GM18498 (cell line): ENCODE results near the gene RNASE4.

ENCODE experiments used
- ATAC-seq: cut with Tn5 transposase; IDR thresholded peaks from one replicate; pipeline ENCODE4 v1.9.1; 2021; ENCODE audit warnings: mild to moderate bottlenecking, moderate library complexity; ENCODE audit not compliant: unreplicated experiment

Gene RNASE4

DNA sequence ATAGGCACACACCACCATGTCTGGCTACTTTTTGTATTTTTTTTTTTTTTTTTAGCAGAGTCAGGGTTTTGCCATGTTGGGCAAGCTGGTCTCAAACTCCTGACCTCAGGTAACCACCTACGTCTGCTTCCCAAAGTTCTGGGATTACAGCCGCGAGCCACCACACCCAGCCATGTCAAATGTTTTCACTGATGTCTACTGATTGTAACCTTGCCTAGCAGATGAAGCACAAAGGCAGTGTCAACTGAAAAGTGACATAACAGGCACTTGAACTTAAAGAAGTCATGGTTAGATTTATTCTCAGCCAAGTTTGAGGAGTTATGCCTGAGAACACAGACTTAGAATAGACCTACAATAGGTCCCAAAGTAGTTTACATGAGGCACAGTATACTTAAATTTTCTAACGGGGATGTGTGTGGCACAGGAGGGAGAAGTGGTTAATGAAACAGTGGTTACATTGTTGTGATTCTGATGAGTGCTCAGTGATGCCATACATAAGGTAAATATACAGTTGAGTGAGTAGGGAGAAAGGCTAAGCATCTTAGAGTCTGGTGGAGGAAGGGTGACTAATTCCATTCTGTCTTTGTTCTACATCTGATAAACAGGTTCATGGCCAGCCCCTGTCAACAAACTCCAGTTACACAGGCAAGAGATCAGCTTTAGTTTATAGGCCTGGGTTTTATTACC is 12.6 kb upstream of the RNASE4 start:
- no peak for ATAC-seq

DNA sequence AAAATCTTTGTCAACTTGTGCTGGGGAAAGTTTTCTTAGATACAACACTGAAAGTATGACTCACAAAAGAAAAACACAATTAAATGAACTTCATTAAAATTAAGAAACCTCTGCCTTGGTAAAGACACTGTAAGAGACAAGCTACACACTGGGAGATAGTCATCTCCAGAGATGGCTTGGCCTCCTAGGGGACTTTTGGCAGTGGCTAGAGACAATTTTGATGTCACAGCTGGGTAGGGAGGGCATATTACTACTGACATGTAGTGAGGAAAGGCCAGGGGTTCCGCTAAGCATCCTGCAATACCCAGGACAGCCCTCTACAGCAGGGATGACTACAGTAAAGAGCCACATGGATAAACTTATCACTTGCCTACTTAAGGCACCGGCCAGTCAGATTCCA is 8.7 kb upstream of the RNASE4 start:
- no peak for ATAC-seq

DNA sequence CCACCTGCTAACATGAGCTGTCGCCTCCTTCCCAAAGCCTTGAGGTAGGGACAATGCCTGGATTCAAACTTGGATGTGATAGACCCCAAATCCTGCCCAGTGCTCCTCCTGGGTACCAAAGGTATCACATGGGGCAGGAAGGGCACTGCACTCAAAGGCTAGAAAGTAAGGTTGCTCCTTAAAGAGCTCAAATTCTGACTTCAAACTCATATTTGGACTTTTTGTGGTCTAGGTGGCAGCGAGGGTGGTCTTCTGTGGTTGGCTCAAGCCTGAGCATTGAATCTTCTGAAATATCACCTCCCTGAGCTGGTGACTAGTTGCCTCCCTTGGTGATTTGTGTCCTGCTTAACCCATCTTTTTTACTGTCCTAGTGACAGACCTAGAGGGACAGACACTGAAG is 8.3 kb upstream of the RNASE4 start:
- ATAC-seq: no peak

GRCh38 chr14:20679907-20680306 is 4.5 kb upstream of the RNASE4 start:
- no peak for ATAC-seq

DNA sequence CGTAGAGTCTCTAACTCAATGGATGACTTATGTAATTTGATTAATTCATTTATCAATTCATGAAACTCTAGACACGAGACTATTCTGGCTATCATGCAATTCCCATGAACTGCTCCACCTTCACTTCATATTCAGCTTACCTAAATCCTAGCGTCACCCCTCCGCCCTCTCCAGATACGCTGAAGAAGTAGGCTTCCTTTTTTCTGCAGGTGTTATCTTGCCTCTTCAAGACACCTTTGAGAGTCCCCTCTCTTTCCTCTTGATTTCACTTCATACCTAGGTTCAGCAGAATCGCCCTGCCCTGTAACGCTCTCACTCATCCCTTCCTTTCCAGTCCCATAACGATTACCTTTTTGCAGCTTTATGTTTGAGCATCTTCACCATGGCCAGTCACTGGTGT is 4.0 kb upstream of the RNASE4 start:
- no peak for ATAC-seq

DNA sequence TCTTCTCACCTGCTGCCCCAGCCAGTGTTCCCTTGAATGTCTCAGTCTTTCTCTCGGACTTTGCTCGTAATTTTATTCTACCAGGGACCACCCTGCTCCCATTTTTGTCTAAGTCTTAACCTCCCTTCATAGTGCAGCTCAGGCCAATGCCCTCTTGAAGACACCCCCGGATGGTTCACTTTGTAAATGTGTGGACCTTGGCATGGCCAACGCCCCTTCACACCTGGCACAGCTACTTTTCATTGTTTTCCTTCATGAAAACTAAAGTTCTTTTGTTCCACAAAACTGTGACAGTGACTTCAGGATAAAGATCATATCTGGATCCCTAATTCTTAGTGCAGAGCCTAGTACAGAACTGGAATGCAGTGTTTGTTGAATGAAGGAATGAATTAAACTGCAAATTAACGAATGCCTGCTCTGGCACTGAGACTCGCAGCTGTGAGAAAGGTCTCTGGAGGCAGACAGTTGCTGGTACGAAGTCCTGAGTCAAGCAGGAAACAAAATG is 3.5 kb upstream of the RNASE4 start:
- ATAC-seq: peak; percentile 28

GRCh38 chr14:20681348-20682126 is 2.8 kb upstream of the RNASE4 start:
- ATAC-seq: peak; percentile 22

DNA sequence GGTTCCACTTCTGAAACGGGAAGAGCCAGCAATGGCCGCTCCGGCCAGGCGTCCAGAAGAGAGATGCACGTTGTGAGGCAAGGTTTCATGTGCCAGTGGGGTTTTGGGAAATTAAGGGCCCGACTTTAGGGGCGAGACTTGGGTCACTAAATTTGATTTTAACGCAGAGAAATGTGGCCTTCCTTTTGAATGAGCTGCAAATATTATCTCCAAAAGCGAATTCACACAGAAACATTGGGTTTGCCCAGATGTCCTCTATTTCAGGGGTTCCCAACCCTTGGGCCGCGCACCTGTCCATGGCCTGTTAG is 2.3 kb upstream of the RNASE4 start:
- ATAC-seq: no peak

- ATAC-seq: peak; percentile 46
These were observed 1.8 kb upstream of the RNASE4 start for GRCh38 chr14:20682435-20683124.

GRCh38 chr14:20683125-20683890 is 1.1 kb upstream of the RNASE4 start:
- ATAC-seq: peak; percentile 28

- ATAC-seq: no peak
These were observed 499 bp downstream of the RNASE4 start for GRCh38 chr14:20684662-20685456.

DNA sequence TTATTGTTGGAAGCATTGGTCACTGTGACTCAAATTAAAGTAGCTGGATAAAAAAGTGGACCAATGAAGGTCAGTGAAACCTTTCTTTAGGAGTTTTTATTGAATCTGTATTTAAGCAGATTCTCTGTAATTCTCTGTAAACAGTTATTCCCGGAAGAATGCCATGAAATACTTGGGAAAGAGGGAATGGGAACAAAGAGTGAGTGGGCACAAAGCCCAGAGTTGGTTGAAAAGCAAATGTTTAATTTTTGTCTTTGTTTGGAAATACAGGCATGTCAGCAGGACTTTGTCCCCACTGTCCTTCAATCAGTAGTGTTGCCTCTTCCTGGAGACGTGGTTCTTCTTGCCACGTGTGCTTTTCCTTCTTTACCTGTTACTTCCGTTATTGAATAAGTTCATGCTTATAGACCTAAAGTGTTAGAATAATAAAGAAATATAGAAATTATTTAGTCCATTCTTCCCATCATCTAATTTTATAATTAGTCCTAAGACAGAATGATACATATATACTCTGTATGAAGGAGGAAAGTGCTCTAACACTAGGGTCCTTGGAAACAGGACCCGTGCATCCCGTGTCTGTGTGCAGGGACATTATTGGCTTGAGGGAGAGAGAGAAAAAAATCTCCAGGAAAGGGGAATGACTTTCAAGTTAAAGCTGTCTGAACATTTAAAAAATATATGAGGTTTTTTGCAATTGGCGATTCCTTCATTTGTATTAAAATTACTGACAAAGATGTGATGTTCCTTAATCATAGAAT is 2.2 kb downstream of the RNASE4 start:
- no peak for ATAC-seq

GRCh38 chr14:20687362-20688166 is 3.2 kb downstream of the RNASE4 start:
- ATAC-seq: no peak

- ATAC-seq: no peak
These were observed 3.9 kb downstream of the RNASE4 start, which contains the start of gene ANG for GRCh38 chr14:20688167-20688839. Gene ANG (plus strand): TSS chr14:20688764. CDS start chr14:20693565, 4,801 bp downstream.

- ATAC-seq: peak; percentile 75
These were observed 6.7 kb downstream of the RNASE4 start for GRCh38 chr14:20690848-20691640.

DNA sequence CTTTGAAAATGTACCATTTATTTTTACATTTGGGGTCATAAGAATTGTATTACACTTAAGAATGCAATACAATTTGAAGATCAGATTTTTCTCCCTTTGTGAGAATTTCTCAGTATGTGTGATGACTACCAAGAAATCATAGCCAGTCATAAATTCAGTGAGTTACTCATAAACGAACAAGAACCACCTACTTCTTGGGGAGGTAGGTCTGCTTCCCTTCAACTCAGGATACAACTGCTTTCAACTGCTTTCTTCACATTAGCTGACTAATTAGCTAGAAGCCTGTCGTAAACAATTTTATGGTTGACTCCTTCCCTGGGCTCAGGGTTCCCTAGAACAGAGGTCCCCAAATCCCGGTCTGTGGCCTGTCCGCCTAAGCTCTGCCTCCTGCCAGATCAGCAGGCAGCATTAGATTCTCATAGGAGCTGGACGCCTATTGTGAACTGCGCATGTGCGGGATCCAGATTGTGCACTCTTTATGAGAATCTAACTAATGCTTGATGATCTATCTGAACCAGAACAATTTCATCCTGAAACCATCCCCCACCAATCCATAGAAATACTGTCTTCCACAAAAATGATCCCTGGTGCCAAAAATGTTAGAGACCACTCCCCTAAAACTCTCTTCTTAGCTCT is 7.9 kb downstream of the RNASE4 start:
- ATAC-seq: no peak

DNA sequence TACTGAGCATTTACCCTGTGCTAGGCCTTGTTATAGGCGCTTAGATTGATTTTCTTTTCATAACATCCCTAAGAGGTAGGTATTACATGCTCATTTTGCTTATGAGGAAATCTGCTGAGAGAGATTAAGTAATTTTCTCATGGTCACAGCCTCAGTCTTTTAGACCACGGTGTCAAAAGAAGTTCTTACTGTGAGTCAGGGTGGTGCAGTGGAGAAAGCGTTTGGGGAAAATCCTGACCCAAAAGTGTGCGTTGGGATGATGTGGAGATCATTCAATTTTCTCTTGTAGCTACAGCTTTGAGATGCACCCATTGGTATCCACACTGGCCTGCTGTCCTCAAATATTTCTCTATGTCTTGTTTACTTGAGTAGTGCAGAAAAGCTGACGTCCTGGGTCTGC is 12.4 kb downstream of the RNASE4 start:
- no peak for ATAC-seq
